IPS-NIHi7 (cell line): ENCODE data around the gene TOGARAM1.
A peak's percentile ranks its signal among the peaks of the same experiment; 100 is the strongest.

ENCODE experiments used
- DNase-seq: peaks from one replicate; pipeline ENCODE4 v3.0.0; 2012; ENCODE audit warnings: mixed read lengths; ENCODE audit errors: extremely low spot score

TOGARAM1 gene, protein sequence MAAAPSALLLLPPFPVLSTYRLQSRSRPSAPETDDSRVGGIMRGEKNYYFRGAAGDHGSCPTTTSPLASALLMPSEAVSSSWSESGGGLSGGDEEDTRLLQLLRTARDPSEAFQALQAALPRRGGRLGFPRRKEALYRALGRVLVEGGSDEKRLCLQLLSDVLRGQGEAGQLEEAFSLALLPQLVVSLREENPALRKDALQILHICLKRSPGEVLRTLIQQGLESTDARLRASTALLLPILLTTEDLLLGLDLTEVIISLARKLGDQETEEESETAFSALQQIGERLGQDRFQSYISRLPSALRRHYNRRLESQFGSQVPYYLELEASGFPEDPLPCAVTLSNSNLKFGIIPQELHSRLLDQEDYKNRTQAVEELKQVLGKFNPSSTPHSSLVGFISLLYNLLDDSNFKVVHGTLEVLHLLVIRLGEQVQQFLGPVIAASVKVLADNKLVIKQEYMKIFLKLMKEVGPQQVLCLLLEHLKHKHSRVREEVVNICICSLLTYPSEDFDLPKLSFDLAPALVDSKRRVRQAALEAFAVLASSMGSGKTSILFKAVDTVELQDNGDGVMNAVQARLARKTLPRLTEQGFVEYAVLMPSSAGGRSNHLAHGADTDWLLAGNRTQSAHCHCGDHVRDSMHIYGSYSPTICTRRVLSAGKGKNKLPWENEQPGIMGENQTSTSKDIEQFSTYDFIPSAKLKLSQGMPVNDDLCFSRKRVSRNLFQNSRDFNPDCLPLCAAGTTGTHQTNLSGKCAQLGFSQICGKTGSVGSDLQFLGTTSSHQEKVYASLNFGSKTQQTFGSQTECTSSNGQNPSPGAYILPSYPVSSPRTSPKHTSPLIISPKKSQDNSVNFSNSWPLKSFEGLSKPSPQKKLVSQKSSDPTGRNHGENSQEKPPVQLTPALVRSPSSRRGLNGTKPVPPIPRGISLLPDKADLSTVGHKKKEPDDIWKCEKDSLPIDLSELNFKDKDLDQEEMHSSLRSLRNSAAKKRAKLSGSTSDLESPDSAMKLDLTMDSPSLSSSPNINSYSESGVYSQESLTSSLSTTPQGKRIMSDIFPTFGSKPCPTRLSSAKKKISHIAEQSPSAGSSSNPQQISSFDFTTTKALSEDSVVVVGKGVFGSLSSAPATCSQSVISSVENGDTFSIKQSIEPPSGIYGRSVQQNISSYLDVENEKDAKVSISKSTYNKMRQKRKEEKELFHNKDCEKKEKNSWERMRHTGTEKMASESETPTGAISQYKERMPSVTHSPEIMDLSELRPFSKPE (N-terminal part only)

GRCh38 chr14:44961554-44962333, at the start of gene TOGARAM1, which contains the start of gene KLHL28:
Gene TOGARAM1, plus strand, starts transcription at chr14:44962190. Its CDS starts 232 bp downstream, at chr14:44962422.
Gene KLHL28, minus strand, starts transcription at chr14:44961947. Its CDS starts 16,019 bp downstream, at chr14:44945928.
- DNase-seq, result peak; percentile 96

GRCh38 chr14:44914849-44915248, 47.1 kb upstream of the TOGARAM1 start:
- DNase-seq, result no peak

GRCh38 chr14:44928793-44929192, 33.2 kb upstream of the TOGARAM1 start:
- DNase-seq, result no peak

DNA sequence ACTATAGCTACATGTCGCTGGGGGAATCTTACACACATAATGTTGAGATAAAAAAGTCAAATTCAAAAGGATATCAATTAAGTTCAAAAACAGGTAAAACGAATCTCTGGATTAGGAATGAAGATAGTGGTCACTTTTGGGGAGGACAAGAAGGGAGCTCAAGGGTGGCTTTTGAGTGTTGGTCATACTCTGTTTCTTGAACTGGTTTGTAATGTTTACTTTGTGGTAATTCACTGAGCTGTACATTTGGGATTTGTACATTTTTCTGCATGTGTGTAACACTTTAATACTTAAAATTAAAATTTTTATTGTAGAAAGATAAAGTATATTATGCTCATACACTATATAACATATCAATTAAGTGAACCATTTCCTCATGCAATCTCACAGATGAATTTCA, 26.8 kb upstream of the TOGARAM1 start:
- no peak for DNase-seq

DNA sequence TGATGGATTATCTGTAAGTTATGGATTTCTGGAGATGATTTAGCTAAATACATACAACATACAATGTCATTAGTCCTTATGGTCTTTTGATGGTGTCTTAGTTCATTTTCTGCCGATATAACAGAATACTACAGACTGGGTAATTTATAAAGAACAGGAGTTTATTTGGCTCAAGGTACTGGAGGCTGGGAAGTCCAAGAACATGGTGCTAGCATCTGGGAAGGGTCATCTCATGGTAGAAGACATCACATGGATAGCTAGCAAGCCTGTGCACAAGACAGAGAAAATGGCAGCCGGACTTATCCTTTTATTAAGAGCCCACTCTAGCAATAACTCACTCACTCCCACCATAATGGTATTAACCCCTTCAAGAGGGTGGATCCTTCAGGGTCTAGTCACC, 24.4 kb upstream of the TOGARAM1 start:
- DNase-seq, result no peak

DNA sequence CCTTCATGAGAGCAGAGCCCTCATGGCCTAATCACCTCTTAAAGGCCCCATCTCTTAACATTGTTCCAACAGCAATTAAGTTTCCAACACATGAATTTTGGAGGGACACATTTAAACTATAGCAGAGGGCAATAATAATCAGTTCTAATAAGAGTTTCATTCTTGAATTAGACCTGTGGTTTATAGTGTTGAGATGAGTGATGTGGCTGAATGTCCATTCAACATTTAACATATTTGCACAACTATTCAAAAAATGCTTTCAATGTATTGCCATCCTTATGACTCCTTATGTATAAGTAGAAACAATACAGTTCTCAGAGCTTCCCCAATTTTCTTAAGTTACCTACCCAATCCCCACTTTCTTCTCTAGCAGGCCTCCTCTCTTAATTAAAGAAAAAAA, 21.8 kb upstream of the TOGARAM1 start:
- DNase-seq, result no peak

DNA sequence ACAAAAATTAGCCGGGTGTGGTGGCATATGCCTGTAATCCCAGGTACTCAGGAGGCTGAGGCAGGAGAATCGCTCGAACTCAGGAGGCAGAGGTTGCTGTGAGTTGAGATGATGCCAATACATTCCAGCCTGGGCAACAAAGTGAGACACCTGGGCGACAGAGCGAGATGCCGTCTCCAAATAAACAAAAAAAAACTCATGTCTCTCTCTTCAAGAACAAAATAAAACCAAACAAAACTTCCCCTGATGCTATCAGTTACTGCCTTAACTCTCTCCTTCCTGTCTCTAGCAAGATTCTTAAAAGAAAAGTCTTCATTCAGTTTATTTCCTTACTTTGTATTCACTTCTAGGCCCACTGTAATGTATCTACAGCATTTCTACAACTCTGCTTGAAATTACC, 21.0 kb upstream of the TOGARAM1 start:
- DNase-seq, result no peak

GRCh38 chr14:44941591-44941990, 20.4 kb upstream of the TOGARAM1 start:
- no peak for DNase-seq

GRCh38 chr14:44942436-44942835, 19.6 kb upstream of the TOGARAM1 start:
- no peak for DNase-seq

DNA sequence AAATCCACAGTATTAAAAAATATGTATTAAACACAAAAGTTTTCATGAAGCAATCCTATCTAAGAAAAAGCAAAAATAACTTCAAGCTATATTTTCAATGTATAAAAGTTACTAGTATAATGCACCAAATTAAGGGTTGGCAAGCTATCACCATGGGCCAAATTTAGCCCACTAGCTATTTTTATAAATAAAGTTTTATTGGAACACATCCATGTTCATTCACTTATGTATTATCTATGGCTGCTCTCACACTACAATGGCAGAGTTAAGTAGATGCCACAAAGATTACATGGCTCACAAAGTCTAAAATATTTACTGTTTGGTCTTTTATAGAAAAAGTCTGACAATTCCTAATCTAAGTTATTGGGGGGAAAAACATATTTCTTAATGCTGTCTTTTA, 17.9 kb upstream of the TOGARAM1 start:
- DNase-seq, result no peak

DNA sequence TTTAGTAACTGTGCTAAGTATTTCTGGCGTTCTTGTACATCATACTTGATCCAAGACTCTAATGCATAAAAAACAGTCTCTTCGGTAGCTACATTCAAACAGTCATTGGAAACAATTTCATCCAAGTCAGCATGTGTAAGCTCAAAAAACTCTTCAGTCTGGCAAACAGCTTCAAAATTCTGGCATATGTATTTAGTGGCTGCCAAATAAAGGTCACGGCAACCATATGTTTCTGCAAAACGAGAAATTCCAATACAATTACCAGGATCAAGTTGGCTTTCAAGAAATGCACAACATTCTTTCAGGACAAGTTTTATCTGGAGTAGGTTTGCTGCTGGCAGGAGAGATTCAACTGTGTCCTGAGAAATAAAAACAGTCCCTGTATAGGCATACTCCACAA, 16.7 kb upstream of the TOGARAM1 start:
- no peak for DNase-seq

DNA sequence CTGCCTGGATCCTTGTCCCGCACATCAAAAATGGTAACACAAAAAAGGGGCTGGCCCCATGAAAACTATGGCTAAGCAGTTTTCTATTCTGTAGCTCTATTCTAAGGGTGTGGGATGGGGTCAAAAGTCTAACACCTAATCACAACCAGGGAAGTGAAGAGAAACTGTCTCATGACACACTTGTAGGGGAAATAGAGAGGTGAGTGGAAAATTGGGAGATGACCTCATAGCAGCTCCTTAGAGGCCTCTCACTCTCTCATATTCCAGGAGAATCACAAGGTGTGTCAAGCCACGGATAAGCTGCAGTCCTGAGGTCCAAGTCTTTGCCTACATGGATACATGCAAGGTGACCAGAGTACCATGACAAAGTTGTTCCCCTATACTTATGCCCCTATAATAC, 10.9 kb upstream of the TOGARAM1 start:
- DNase-seq, result no peak

- no peak for DNase-seq
These were observed 9.4 kb upstream of the TOGARAM1 start for GRCh38 chr14:44952391-44953110.

GRCh38 chr14:44954750-44955149, 7.2 kb upstream of the TOGARAM1 start:
- no peak for DNase-seq

DNA sequence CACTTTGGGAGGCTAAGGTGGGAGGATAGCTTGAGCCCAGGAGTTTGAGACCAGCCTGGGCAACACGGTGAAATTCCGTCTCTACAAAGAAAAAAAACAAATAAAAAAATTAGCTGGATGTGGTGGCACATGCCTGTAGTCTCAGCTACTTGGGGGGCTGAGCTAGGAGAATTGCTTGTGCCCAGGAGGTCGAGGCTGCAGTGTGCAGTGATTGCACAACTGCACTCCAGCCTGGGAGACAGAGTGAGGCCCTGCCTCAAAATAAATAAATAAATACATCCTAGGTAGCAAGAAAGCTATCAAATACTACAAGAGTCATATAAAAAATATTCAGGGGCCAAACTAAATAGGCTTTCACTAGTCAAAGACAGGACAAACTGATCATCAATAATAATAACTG, 6.5 kb upstream of the TOGARAM1 start:
- DNase-seq, result no peak

DNA sequence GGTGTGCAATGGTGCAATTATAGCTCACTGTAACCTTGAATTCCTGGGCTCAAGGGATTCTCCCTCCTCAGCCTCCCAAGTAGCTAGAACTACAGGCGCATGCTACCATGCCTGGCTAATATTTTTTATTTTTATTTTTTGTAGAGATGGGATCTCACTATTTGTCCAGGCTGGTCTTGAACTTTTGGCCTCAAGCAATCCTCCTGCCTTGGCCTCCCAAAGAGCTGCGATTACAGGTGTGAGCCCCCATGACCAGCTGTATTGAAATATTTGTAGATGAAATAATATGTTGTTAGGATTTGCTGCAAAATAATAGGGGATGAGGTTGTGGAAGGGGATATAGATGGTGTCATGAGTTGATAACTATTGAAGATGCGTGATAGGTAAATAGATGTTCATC, 5.1 kb upstream of the TOGARAM1 start:
- DNase-seq, result no peak

- no peak for DNase-seq
These were observed 2.5 kb upstream of the TOGARAM1 start for GRCh38 chr14:44959538-44959937.

DNA sequence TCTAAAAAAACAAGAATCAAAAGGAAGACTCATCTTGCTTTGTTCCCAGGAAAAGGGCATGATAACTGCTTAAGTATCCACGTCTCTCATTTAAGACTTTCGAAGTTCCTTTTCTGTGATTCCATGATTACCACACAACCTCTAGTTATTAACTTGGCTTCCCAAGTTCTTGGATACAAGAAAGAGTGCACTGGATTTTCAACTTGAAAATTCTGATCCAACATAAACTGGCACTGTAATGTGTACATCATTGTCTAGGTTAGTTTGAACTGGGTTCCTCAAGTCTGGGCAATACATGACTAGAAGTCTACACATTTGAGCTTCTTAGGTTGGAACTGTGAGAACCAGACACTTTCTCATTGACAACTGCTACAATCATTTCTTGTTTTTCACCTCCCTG, 1.8 kb upstream of the TOGARAM1 start:
- no peak for DNase-seq

DNA sequence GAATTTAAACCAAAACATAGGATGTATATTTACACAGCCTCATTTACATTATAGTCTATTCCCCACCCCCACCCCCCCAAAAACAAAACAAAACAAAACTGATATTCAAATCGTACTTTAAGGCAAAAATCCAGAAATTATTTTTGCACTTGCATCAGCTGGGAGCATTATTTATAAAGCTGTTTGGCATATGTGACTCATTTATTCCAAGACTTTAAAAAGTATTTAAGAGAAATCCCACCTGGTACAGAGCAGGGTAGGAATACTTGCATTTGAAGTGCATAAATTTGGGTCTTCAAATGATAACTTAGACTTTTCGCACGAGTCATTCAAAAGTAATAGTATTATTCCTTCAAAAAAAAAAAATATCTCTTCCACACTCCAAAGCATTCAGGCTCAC, 1.3 kb upstream of the TOGARAM1 start:
- no peak for DNase-seq

GRCh38 chr14:44961151-44961553, 838 bp upstream of the TOGARAM1 start:
- peak; percentile 67 for DNase-seq
